CD14-positive monocyte (primary cell): ENCODE measurements around the gene FUT1. TPM values are rescaled to one million over a fixed set of nuclear protein-coding genes. Genes with fewer than 3 reads are reported as not detected.

Experiments
- DNase-seq, 3 donors: peaks; one replicate each; pipeline ENCODE4 v3.0.0-alpha.2; 2011 to 2022
- H2AFZ ChIP-seq: 2 replicates; pipeline ENCODE4 v1.6.0; 2012; ENCODE audit warnings: mild to moderate bottlenecking, low read depth, low read length, inconsistent platforms; ENCODE audit not compliant: insufficient read depth, poor library complexity, severe bottlenecking
- H3K27ac ChIP-seq, 2 donors: 1 replicate in 1 of 2; 2 replicates in 1 of 2; pipeline ENCODE4 v1.5.1; 2012 to 2013; ENCODE audit warnings: low read length in 2 of 2, control low read depth in 1 of 2, inconsistent platforms in 1 of 2, low read depth in 1 of 2, mild to moderate bottlenecking in 1 of 2
- H3K27me3 ChIP-seq, 2 donors: one replicate each; pipeline versions ENCODE4 v1.6.0 to v1.6.1; 2011 to 2013; ENCODE audit warnings: low read length in 2 of 2; ENCODE audit not compliant: control insufficient read depth in 2 of 2, insufficient read depth in 2 of 2
- H3K36me3 ChIP-seq, 2 donors: replicated peaks in 1 of 2; 1 replicate in 1 of 2; 2 replicates in 1 of 2; pipeline versions ENCODE4 v1.5.1 to v1.6.1; 2012 to 2013; ENCODE audit warnings: low read length in 2 of 2, control low read depth in 1 of 2, inconsistent platforms in 1 of 2, mild to moderate bottlenecking in 1 of 2; ENCODE audit not compliant: insufficient read depth in 2 of 2, control insufficient read depth in 1 of 2
- H3K4me1 ChIP-seq, 2 donors: 1 replicate in 1 of 2; 2 replicates in 1 of 2; pipeline versions ENCODE4 v1.5.1 to v1.6.1; 2012 to 2013; ENCODE audit warnings: low read length in 2 of 2, control low read depth in 1 of 2, inconsistent platforms in 1 of 2, mild to moderate bottlenecking in 1 of 2, moderate library complexity in 1 of 2; ENCODE audit not compliant: insufficient read depth in 2 of 2, control insufficient read depth in 1 of 2
- H3K4me2 ChIP-seq: replicated peaks from 2 replicates; pipeline ENCODE3; 2012; ENCODE audit warnings: low read length, moderate library complexity, mild to moderate bottlenecking; ENCODE audit not compliant: poor library complexity, severe bottlenecking; ENCODE audit errors: extremely low read depth
- H3K4me3 ChIP-seq, 3 experiments: fragments of 200-600 bp in 1 of 3; sonication (generic) in 1 of 3; replicated peaks in 1 of 3; 1 replicate in 2 of 3; 2 replicates in 1 of 3; pipeline ENCODE4 v1.5.1; 2011 to 2013; ENCODE audit warnings: low read length in 3 of 3, mild to moderate bottlenecking in 3 of 3, control low read depth in 2 of 3, low read depth in 2 of 3, inconsistent platforms in 1 of 3, moderate library complexity in 1 of 3
- H3K79me2 ChIP-seq: 2 replicates; pipeline ENCODE4 v1.6.0; 2012; ENCODE audit warnings: mild to moderate bottlenecking, control low read depth, inconsistent platforms, low read length, moderate library complexity; ENCODE audit not compliant: insufficient read depth
- H3K9ac ChIP-seq: 2 replicates; pipeline ENCODE4 v1.6.0; 2017; ENCODE audit warnings: low read length, mild to moderate bottlenecking; ENCODE audit not compliant: insufficient read depth, poor library complexity, severe bottlenecking
- H3K9me3 ChIP-seq, 2 donors: replicated peaks in 1 of 2; 1 replicate in 1 of 2; 2 replicates in 1 of 2; pipeline versions ENCODE4 v1.5.1 to v1.6.1; 2012 to 2013; ENCODE audit warnings: low read length in 2 of 2, control low read depth in 1 of 2; ENCODE audit not compliant: control insufficient read depth in 1 of 2, insufficient read depth in 1 of 2
- H4K20me1 ChIP-seq: 2 replicates; pipeline ENCODE4 v1.6.0; 2012; ENCODE audit warnings: mild to moderate bottlenecking, low read length, control low read depth, moderate library complexity; ENCODE audit not compliant: insufficient read depth
- H3K27ac Mint-ChIP-seq, 7 donors: one replicate each; pipeline ENCODE4 v1.8.0; 2020; ENCODE audit warnings: mild to moderate bottlenecking in 7 of 7, mixed read lengths in 7 of 7, moderate library complexity in 6 of 7, inconsistent platforms in 2 of 7
- H3K27me3 Mint-ChIP-seq, 3 donors: one replicate each; pipeline ENCODE4 v1.8.0; 2021 to 2022; ENCODE audit warnings: low read depth in 3 of 3, mild to moderate bottlenecking in 3 of 3, mixed read lengths in 3 of 3, moderate library complexity in 3 of 3, inconsistent platforms in 1 of 3
- H3K36me3 Mint-ChIP-seq, 2 donors: one replicate each; pipeline ENCODE4 v1.8.0; 2020; ENCODE audit warnings: mixed read lengths in 2 of 2, inconsistent platforms in 1 of 2, mild to moderate bottlenecking in 1 of 2
- H3K4me1 Mint-ChIP-seq: one replicate; pipeline ENCODE4 v1.8.0; 2020; ENCODE audit warnings: mild to moderate bottlenecking, mixed read lengths
- H3K4me3 Mint-ChIP-seq, 2 donors: one replicate each; pipeline ENCODE4 v1.8.0; 2020; ENCODE audit warnings: mild to moderate bottlenecking in 2 of 2, mixed read lengths in 2 of 2, moderate library complexity in 1 of 2
- H3K9me3 Mint-ChIP-seq, 7 donors: one replicate each; pipeline ENCODE4 v1.8.0; 2020 to 2022; ENCODE audit warnings: mixed read lengths in 7 of 7, mild to moderate bottlenecking in 6 of 7, moderate library complexity in 6 of 7, inconsistent platforms in 2 of 7
- CTCF ChIP-seq: fragments of 200-600 bp; IDR thresholded peaks from one replicate; pipeline ENCODE4 v1.8.0; 2022; ENCODE audit warnings: antibody characterized with exemption, mild to moderate bottlenecking
- WGBS: methylation state at CpG from one replicate; pipeline ENCODE4 v1.1.5; 2013; ENCODE audit warnings: missing lambda C conversion rate; ENCODE audit not compliant: insufficient coverage; 5-methylcytosine and 5-hydroxymethylcytosine counted together
- intact Hi-C, 2 donors: fragments of 100-400 bp; cut with micrococcal nuclease; formaldehyde crosslinking; loops; one replicate each; pipeline versions ENCODE4 v1.15.0 to v1.15.1; 2023
- polyA plus RNA-seq, 3 donors: library from polyadenylated mRNA; depleted of rRNA in 1 of 3; unstranded in 2 of 3; stranded (reverse) in 1 of 3; fragments of 300-500 nt in 2 of 3; fragments of >200 nt in 1 of 3; fragmentation: Illumina TruSeq in 2 of 3; gene quantifications; 1 replicate in 2 of 3; 2 replicates in 1 of 3; pipeline ENCODE4 v1.2.3, GENCODE V29; 2012 to 2021

FUT1 gene
- polyA plus RNA-seq, 3 donors: 0.03 TPM; not detected in 2

DNA sequence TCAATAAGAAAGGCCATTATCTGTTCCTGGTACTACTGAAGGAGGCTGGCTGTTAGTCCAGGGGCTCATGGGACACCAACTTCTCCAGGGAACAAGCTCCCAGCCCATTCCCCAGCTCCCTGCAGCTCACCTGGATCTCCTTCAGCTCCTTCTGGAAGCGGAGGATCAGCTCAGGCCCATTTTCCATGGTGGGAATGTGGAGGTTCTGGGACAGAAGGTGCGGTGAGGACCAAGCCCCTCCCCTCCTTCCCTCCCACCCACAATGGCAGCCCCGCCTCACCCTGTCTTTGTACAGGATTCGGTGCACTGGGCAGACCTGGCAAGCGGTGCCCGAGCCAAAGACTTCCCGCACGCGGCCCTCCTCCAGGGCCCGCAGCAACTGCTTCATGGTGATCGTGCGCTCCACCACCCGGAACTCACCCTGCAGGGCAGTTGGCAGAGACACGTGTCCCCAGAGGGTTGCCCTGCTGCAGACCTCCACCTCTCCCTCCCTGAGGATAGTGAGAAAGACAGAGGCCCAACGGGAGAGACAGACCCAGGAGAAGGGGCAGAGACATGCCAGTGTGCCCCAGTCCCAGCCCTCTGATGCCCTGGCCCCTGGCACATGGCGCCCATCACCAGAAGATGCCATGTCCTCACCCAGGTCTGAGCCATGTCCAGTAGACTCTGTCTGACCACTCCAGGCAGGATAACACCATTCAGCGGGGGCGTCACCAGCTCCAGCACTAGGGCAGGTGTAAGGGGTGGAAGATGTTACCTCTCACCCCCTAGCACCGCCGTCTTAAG is 44.0 kb upstream of the FUT1 start:
- Histone ChIP-seq H3K36me3 (no peaks in the 10 kb centered on the region), H3K9ac (no peak overlapping the region), H3K9me3 (no peaks in the 10 kb centered on the region), H3K4me3 (no peak overlapping the region), H3K27ac (no peak overlapping the region), H2AFZ (no peak overlapping the region), H4K20me1 (no peaks in the 10 kb centered on the region), H3K79me2 (no peaks in the 10 kb centered on the region), H3K27me3 (no peaks in the 10 kb centered on the region), H3K4me1 (peaks cover 4 to 6% of the 10 kb centered on the region in 2 donors), H3K4me2 (no peak overlapping the region)
- Mint-ChIP-seq H3K9me3 (no peaks in the 10 kb centered on the region), H3K4me3 (no peak overlapping the region), H3K4me1 (peaks cover 6% of the 10 kb centered on the region), H3K27me3 (peaks cover 2 to 4% (median 2%) of the 10 kb centered on the region in 3 donors), H3K36me3 (peaks cover 0 to 5% of the 10 kb centered on the region in 2 donors), H3K27ac (peak overlapping the region in 1 of 7 donors; percentile 48)
- no peak for TF ChIP-seq CTCF
- no peak for DNase-seq
- intact Hi-C loops: loop anchor here in 1 of 2 donors (5.0 kb wide), 1 partner anchor 176 kb away; no protein-coding TSS in a partner anchor
- 96% methylated on average over 13 of the region's 20 CpGs for WGBS

GRCh38 chr19:48795685-48796070 is 43.2 kb upstream of the FUT1 start:
- Histone ChIP-seq H3K4me1 (peaks cover 4 to 6% of the 10 kb centered on the region in 2 donors), H3K4me3 (peak overlapping the region in 1 of 3 experiments; percentile 89), H3K27ac (peak overlapping the region in 1 of 2 donors; percentile 76), H3K4me2 (peak overlapping the region; percentile 67), H4K20me1 (no peaks in the 10 kb centered on the region), H3K9ac (no peak overlapping the region), H3K27me3 (no peaks in the 10 kb centered on the region), H3K9me3 (no peaks in the 10 kb centered on the region), H2AFZ (no peak overlapping the region), H3K79me2 (no peaks in the 10 kb centered on the region), H3K36me3 (no peaks in the 10 kb centered on the region)
- no peaks in the 10 kb centered on the region for H3K9me3 Mint-ChIP-seq
- no peak for TF ChIP-seq CTCF
- peaks cover 2 to 4% (median 2%) of the 10 kb centered on the region in 3 donors for H3K27me3 Mint-ChIP-seq
- peaks cover 6% of the 10 kb centered on the region for H3K4me1 Mint-ChIP-seq
- peaks cover 0 to 5% of the 10 kb centered on the region in 2 donors for H3K36me3 Mint-ChIP-seq
- no peak for DNase-seq
- intact Hi-C loops: loop anchor here (1.0 to 5.0 kb wide), 2 partner anchors 40 to 177 kb away; no protein-coding TSS in a partner anchor
- 100% methylated on average over 2 of the region's 2 CpGs for WGBS
- H3K27ac Mint-ChIP-seq: peak overlapping the region; percentile 13 to 95 (median 88)
- H3K4me3 Mint-ChIP-seq: peak overlapping the region in 1 of 2 donors; percentile 94
